ENCODE measurements around the gene IDH3A. TPM values are rescaled to one million over a fixed set of nuclear protein-coding genes. Genes with fewer than 3 reads are reported as not detected.

IDH3A gene
- total and polyA plus RNA-seq, 9 of the 15 experiments (the other 6 are each of a cell fraction or from before 2014, with no cell fraction given), result 37.4 to 249 (median 107) TPM

DNA sequence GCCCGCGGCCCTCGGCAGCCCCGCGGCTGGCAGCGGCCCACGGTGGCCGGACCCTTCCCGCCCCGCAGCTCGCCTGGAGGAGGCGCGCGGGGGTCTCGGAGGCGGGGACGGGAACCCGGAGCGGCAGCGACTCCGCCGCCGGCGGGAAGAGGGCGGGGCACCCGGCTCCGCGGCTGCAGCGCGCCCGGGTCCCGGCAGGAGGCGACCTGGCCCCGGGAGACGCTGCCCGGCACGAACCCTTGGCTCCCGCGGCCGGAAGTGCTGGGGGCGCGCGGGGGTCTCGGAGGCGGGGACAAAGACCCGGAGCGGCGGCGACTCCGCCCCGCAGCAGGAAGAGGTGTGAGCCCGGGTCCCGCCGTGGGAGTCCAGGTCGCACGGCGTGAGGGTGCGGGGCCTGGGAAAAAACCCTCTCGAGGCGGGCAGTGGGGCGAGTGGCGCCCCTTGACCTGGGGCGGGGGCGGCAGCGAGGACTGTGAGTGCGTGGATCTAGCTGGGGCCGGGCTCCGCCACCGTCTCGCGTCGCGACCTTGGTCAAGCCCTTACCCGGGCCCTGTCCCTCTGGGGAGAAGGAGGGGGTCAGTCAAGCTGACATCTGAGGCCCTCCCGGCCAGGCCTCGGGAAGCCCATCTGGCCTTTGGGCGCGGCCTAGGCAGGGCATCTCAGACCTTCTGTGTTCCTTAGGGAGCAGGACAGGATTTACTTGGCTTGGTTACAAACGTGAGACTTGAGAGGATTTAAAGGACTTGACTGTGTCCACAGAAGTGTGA, 17.7 kb upstream of the IDH3A start, which contains the start of gene CIB2 (continued):
- TF ChIP-seq PRDM10 (IDR thresholded peaks at IDR 0.05; ENCODE audit: partially characterized antibody) (no peak), HDGF (IDR thresholded peaks at IDR 0.05) (no peak), BRF2 (IDR thresholded peaks at IDR 0.05; ENCODE audit: borderline replicate concordance, insufficient read depth, insufficient read length) (no peak), ZNF124 (CRISPR knock-in tag; IDR thresholded peaks at IDR 0.05) (no peak), ZBTB40 (IDR thresholded peaks at IDR 0.05) (peak; percentile 63), ZBTB40 (CRISPR knock-in tag; IDR thresholded peaks at IDR 0.05) (no peak), PHB (CRISPR knock-in tag; IDR thresholded peaks at IDR 0.05) (no peak), PRMT5 (CRISPR knock-in tag; IDR thresholded peaks at IDR 0.05) (no peak)
- TF ChIP-seq, protein P1, sequence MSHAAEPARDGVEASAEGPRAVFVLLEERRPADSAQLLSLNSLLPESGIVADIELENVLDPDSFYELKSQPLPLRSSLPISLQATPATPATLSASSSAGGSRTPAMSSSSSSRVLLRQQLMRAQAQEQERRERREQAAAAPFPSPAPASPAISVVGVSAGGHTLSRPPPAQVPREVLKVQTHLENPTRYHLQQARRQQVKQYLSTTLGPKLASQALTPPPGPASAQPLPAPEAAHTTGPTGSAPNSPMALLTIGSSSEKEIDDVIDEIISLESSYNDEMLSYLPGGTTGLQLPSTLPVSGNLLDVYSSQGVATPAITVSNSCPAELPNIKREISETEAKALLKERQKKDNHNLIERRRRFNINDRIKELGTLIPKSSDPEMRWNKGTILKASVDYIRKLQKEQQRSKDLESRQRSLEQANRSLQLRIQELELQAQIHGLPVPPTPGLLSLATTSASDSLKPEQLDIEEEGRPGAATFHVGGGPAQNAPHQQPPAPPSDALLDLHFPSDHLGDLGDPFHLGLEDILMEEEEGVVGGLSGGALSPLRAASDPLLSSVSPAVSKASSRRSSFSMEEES (CRISPR knock-in tag; IDR thresholded peaks at IDR 0.05), result no peak
